ENCODE data around the gene VWA8. TPM values are rescaled to one million over a fixed set of nuclear protein-coding genes. Genes with fewer than 3 reads are reported as not detected.

The VWA8 gene
- total RNA-seq, 1 experiment from 2014 or later, result 22.6 TPM

DNA sequence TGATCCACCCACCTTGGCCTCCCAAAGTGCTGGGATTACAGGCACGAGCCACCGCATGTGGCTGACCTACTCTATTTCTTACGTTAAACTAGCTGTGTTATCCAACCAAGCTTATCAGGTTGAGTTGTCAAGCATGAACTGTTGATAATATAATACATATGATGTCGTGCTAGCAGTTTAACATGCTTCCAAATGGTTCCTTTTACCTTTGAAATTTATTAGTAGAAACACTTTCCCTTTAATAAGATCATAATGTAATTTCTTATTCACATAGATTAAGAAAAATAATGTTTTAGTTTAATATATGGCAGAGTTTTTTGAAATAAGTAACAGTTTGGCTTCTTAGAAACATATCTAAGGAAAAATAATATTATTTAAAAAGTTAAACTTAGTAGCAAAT lies 34.4 kb upstream of the VWA8 start:
- ChIA-PET RAD21 (ENCODE audit: low non-redundant PET in 1 of 2, low total read pairs in 2 of 2, uncharacterized antibody in 2 of 2, unreplicated experiment in 2 of 2) (no interaction called here), CTCF (no interaction called here), POLR2A (no interaction called here)
- Histone ChIP-seq H3K4me3 (replicated peaks in 1 of 2; ENCODE audit: low read depth in 1 of 2, low read length in 2 of 2) (no peak overlapping the region), H3K4me2 (ENCODE audit: low read length) (no peak overlapping the region), H3K9ac (ENCODE audit: low read length) (no peak overlapping the region), H3K9me3 (ENCODE audit: control insufficient read depth in 1 of 2, insufficient read depth in 1 of 2, low read depth in 1 of 2, low read length in 2 of 2) (no peaks in the 10 kb centered on the region), H3K9me2 (ENCODE audit: insufficient read depth) (no peaks in the 10 kb centered on the region), H2AFZ (ENCODE audit: low read depth, low read length, poor library complexity, severe bottlenecking) (no peak overlapping the region), H3K79me2 (ENCODE audit: insufficient read depth, low read length) (no peaks in the 10 kb centered on the region), H3K4me1 (ENCODE audit: control insufficient read depth in 1 of 2, insufficient read depth in 2 of 2, low read length in 2 of 2) (no peaks in the 10 kb centered on the region), H4K20me1 (ENCODE audit: insufficient read depth) (no peaks in the 10 kb centered on the region), H3K27me3 (ENCODE audit: insufficient read depth, low read length) (no peaks in the 10 kb centered on the region), H3K36me3 (ENCODE audit: control insufficient read depth in 1 of 2, insufficient read depth in 2 of 2, low read length in 2 of 2) (no peaks in the 10 kb centered on the region), H3K27ac (ENCODE audit: low read depth, low read length) (no peak overlapping the region)
- ATAC-seq, result no peak
- intact Hi-C loops (cut with micrococcal nuclease), result no loop called here
- no peak for DNase-seq (ENCODE audit: low read depth, low spot score)
- TF ChIP-seq, protein P1, sequence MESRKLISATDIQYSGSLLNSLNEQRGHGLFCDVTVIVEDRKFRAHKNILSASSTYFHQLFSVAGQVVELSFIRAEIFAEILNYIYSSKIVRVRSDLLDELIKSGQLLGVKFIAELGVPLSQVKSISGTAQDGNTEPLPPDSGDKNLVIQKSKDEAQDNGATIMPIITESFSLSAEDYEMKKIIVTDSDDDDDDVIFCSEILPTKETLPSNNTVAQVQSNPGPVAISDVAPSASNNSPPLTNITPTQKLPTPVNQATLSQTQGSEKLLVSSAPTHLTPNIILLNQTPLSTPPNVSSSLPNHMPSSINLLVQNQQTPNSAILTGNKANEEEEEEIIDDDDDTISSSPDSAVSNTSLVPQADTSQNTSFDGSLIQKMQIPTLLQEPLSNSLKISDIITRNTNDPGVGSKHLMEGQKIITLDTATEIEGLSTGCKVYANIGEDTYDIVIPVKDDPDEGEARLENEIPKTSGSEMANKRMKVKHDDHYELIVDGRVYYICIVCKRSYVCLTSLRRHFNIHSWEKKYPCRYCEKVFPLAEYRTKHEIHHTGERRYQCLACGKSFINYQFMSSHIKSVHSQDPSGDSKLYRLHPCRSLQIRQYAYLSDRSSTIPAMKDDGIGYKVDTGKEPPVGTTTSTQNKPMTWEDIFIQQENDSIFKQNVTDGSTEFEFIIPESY (IDR thresholded peaks at IDR 0.05; ENCODE audit: extremely low read depth, insufficient replicate concordance, low read length), result no peak
- TF ChIP-seq JUND (IDR thresholded peaks at IDR 0.05), result no peak
- TF ChIP-seq RAD21 (IDR thresholded peaks at IDR 0.05; ENCODE audit: low read depth), result no peak
- no peak for TF ChIP-seq YY1 (IDR thresholded peaks at IDR 0.05; ENCODE audit: extremely low read depth, insufficient replicate concordance, low read depth, low read length)
- no peak for TF ChIP-seq POLR2A (IDR thresholded peaks at IDR 0.05; ENCODE audit: borderline replicate concordance, extremely low read depth, insufficient read depth, insufficient read length)
- no peak for TF ChIP-seq EZH2phosphoT487 (IDR thresholded peaks at IDR 0.05; ENCODE audit: borderline replicate concordance)
- no peak for TF ChIP-seq FOSL1 (IDR thresholded peaks at IDR 0.05; ENCODE audit: low read depth)
- TF ChIP-seq, protein P2, sequence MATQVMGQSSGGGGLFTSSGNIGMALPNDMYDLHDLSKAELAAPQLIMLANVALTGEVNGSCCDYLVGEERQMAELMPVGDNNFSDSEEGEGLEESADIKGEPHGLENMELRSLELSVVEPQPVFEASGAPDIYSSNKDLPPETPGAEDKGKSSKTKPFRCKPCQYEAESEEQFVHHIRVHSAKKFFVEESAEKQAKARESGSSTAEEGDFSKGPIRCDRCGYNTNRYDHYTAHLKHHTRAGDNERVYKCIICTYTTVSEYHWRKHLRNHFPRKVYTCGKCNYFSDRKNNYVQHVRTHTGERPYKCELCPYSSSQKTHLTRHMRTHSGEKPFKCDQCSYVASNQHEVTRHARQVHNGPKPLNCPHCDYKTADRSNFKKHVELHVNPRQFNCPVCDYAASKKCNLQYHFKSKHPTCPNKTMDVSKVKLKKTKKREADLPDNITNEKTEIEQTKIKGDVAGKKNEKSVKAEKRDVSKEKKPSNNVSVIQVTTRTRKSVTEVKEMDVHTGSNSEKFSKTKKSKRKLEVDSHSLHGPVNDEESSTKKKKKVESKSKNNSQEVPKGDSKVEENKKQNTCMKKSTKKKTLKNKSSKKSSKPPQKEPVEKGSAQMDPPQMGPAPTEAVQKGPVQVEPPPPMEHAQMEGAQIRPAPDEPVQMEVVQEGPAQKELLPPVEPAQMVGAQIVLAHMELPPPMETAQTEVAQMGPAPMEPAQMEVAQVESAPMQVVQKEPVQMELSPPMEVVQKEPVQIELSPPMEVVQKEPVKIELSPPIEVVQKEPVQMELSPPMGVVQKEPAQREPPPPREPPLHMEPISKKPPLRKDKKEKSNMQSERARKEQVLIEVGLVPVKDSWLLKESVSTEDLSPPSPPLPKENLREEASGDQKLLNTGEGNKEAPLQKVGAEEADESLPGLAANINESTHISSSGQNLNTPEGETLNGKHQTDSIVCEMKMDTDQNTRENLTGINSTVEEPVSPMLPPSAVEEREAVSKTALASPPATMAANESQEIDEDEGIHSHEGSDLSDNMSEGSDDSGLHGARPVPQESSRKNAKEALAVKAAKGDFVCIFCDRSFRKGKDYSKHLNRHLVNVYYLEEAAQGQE (IDR thresholded peaks at IDR 0.05; ENCODE audit: low read depth), result no peak
- TF ChIP-seq EZH2 (IDR thresholded peaks at IDR 0.05), result no peak
- TF ChIP-seq POLR2AphosphoS5 (IDR thresholded peaks at IDR 0.05; ENCODE audit: low read depth, low read length), result no peak
- TF ChIP-seq SIN3A (IDR thresholded peaks at IDR 0.05; ENCODE audit: low read depth), result no peak
- TF ChIP-seq CEBPB (IDR thresholded peaks at IDR 0.05; ENCODE audit: low read depth), result no peak
- TF ChIP-seq, protein P3, sequence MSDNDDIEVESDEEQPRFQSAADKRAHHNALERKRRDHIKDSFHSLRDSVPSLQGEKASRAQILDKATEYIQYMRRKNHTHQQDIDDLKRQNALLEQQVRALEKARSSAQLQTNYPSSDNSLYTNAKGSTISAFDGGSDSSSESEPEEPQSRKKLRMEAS (IDR thresholded peaks at IDR 0.05), result no peak
- TF ChIP-seq, protein P4, sequence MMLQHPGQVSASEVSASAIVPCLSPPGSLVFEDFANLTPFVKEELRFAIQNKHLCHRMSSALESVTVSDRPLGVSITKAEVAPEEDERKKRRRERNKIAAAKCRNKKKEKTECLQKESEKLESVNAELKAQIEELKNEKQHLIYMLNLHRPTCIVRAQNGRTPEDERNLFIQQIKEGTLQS (IDR thresholded peaks at IDR 0.05), result no peak
- TF ChIP-seq TCF7L2 (IDR thresholded peaks at IDR 0.05; ENCODE audit: borderline replicate concordance, extremely low read depth, insufficient read depth, insufficient read length), result no peak
- no peak for TF ChIP-seq CBX3 (IDR thresholded peaks at IDR 0.05; ENCODE audit: low read depth)
- no peak for TF ChIP-seq ZFX (IDR thresholded peaks at IDR 0.05)
- TF ChIP-seq ELF1 (IDR thresholded peaks at IDR 0.05; ENCODE audit: borderline replicate concordance, low read depth), result no peak
- TF ChIP-seq SRF (IDR thresholded peaks at IDR 0.05; ENCODE audit: low read depth), result no peak
- TF ChIP-seq SP1 (IDR thresholded peaks at IDR 0.05; ENCODE audit: low read depth), result no peak
- BruUV-seq (replicated peaks), result no TSS peak

Data from HCT116 (cell line).